ENCODE data around the gene PTP4A2.

PTP4A2 gene

GRCh38 chr1:31981972-31982371 is 43.8 kb upstream of the PTP4A2 start:
- no peak overlapping the region for H3K27ac ChIP-seq
- no peak for TF ChIP-seq CTCF (IDR thresholded peaks at IDR 0.05)
- no peak overlapping the region for H3K4me2 ChIP-seq (ENCODE audit: low read length)
- H3K79me2 ChIP-seq = no peaks in the 10 kb centered on the region
- no peak overlapping the region for H3K9ac ChIP-seq
- no peaks in the 10 kb centered on the region for H3K36me3 ChIP-seq (ENCODE audit: control insufficient read depth, insufficient read depth, low read length)
- no peak overlapping the region for H3K4me3 ChIP-seq (ENCODE audit: low read depth, low read length)
- no peaks in the 10 kb centered on the region for H3K9me3 ChIP-seq (ENCODE audit: control insufficient read depth, low read length)
- H3K27me3 ChIP-seq (ENCODE audit: control insufficient read depth, insufficient read depth, low read length) = no peaks in the 10 kb centered on the region
- no peaks in the 10 kb centered on the region for H3K4me1 ChIP-seq
- H2AFZ ChIP-seq = no peak overlapping the region

DNA sequence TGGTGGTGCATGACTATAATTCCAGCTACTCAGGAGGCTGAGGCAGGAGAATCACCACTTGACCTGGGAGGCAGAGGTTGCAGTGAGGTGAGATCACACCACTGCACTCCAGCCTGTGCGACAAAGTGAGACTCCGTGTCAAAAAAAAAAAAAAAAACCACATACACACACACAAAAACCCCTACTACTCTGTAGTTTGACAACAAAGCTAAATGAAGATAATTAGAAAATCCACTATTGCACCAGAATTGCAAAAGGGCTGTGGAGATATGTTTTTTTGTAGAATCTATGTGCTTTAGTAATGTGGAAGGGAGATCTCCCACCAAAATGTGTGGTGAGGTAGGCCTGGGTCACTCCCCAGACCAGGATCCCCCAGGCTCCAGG is 43.3 kb upstream of the PTP4A2 start:
- Histone ChIP-seq H3K27me3 (ENCODE audit: control insufficient read depth, insufficient read depth, low read length) (no peaks in the 10 kb centered on the region), H3K36me3 (ENCODE audit: control insufficient read depth, insufficient read depth, low read length) (no peaks in the 10 kb centered on the region), H3K27ac (no peak overlapping the region), H3K79me2 (no peaks in the 10 kb centered on the region), H3K4me1 (no peaks in the 10 kb centered on the region), H3K9ac (no peak overlapping the region), H3K9me3 (ENCODE audit: control insufficient read depth, low read length) (no peaks in the 10 kb centered on the region), H2AFZ (no peak overlapping the region), H3K4me2 (ENCODE audit: low read length) (no peak overlapping the region), H3K4me3 (ENCODE audit: low read depth, low read length) (no peak overlapping the region)
- TF ChIP-seq CTCF (IDR thresholded peaks at IDR 0.05) = no peak

DNA sequence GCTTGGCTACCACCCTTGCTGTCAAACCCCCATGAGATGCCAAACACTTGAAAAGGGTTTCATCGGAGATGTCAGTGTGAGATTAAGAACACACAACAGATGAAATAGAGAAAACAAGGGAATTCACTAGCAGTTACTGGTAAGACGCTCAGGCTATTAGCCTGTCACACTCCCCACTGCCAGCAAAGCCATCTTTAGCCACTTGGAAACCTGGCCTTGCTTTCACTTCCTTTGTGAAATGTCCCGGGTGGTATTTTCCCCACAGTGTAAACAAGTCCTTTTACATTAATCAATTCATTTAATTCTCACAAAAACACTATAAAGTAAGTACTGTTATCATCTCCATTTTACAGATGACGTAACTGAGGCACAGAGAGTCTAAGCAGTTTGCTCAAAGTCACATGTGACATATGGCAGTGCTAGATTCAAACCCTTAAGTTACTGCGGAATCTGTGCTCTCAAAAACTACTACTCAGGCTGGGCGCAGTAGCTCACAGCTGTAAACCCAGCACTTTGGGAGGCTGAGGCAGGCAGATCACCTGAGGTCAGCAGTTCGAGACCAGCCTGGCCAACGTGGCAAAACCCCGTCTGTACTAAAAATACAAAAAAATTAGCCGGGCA is 42.8 kb upstream of the PTP4A2 start:
- no peak overlapping the region for H3K27ac ChIP-seq
- no peaks in the 10 kb centered on the region for H3K79me2 ChIP-seq
- no peak overlapping the region for H2AFZ ChIP-seq
- no peak overlapping the region for H3K4me3 ChIP-seq (ENCODE audit: low read depth, low read length)
- no peaks in the 10 kb centered on the region for H3K4me1 ChIP-seq
- no peak overlapping the region for H3K9ac ChIP-seq
- no peak for TF ChIP-seq CTCF (IDR thresholded peaks at IDR 0.05)
- H3K36me3 ChIP-seq (ENCODE audit: control insufficient read depth, insufficient read depth, low read length) = no peaks in the 10 kb centered on the region
- no peaks in the 10 kb centered on the region for H3K27me3 ChIP-seq (ENCODE audit: control insufficient read depth, insufficient read depth, low read length)
- no peaks in the 10 kb centered on the region for H3K9me3 ChIP-seq (ENCODE audit: control insufficient read depth, low read length)
- H3K4me2 ChIP-seq (ENCODE audit: low read length) = no peak overlapping the region

DNA sequence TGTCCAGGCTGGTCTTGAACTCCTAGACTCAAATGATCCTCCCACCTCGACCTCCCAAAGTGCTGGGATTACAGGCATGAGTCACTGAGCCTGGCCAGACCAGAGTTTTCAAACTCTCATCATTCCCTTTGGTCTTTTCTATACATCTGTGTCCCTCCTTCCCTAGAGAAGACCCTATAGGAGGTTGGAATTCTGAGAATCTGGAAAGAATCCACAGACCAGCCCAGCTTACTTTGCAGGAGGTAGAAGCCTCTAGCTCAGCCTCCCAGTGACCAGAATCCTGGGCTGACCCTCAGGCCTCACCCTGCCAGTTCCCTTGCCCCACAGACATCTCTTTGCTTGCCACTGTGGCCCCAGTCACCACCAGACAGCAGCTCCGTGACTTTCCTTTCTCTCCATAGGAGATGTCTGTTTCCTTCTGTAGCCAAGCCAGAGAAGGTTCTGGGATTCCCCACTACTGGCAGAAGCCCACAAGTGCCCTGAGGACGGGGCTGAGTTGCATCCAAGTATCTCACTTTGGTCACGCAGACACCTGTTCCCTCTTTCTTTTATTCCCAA is 40.8 kb upstream of the PTP4A2 start:
- Histone ChIP-seq H3K9ac (no peak overlapping the region), H3K27me3 (ENCODE audit: control insufficient read depth, insufficient read depth, low read length) (no peaks in the 10 kb centered on the region), H2AFZ (no peak overlapping the region), H3K4me1 (no peaks in the 10 kb centered on the region), H3K9me3 (ENCODE audit: control insufficient read depth, low read length) (no peaks in the 10 kb centered on the region), H3K27ac (no peak overlapping the region), H3K4me2 (ENCODE audit: low read length) (no peak overlapping the region), H3K79me2 (no peaks in the 10 kb centered on the region), H3K4me3 (ENCODE audit: low read depth, low read length) (no peak overlapping the region), H3K36me3 (ENCODE audit: control insufficient read depth, insufficient read depth, low read length) (no peaks in the 10 kb centered on the region)
- TF ChIP-seq CTCF (IDR thresholded peaks at IDR 0.05) = no peak
